A673 (cell line): ENCODE data around the gene INSRR. TPM values are rescaled to one million over a fixed set of nuclear protein-coding genes. Genes with fewer than 3 reads are reported as not detected.

ENCODE experiments used
- BruUV-seq: library from RNA; stranded (reverse); fragments of 400-500 nt; replicated peaks from 2 replicates; lab custom pipeline; 2021; lab: Mats Ljungman, UMichigan
- CTCF ChIA-PET: fragments of 300-600 bp; sonication (Branson Sonifier 250); formaldehyde crosslinking; loops from one replicate; lab custom pipeline; 2022; ENCODE audit warnings: antibody characterized with exemption; lab: Charles Lee
- POLR2A ChIA-PET: fragments of 300-600 bp; sonication (Branson Sonifier 250); formaldehyde crosslinking; loops from one replicate; lab custom pipeline; 2022; ENCODE audit warnings: antibody characterized with exemption; ENCODE audit not compliant: low non-redundant PET; lab: Charles Lee
- DNase-seq: peaks from one replicate; pipeline ENCODE4 v3.0.0-alpha.2; 2015; ENCODE audit warnings: low spot score
- H3K27ac ChIP-seq: fragments of 200-600 bp; sonication (generic); 2 replicates; pipeline ENCODE4 v1.5.1; 2016; ENCODE audit warnings: mixed run types, low read depth, mild to moderate bottlenecking, mixed read lengths, antibody characterized with exemption, low read length; ENCODE audit not compliant: poor library complexity, severe bottlenecking
- H3K27me3 ChIP-seq: fragments of 200-600 bp; sonication (generic); replicated peaks from 2 replicates; pipeline ENCODE4 v1.6.1; 2017; ENCODE audit warnings: mixed run types, low read depth, mild to moderate bottlenecking, mixed read lengths, antibody characterized with exemption, low read length; ENCODE audit not compliant: insufficient read depth, poor library complexity
- H3K36me3 ChIP-seq: fragments of 200-600 bp; sonication (generic); 2 replicates; pipeline ENCODE4 v1.6.1; 2016; ENCODE audit warnings: mixed run types, mild to moderate bottlenecking, mixed read lengths, antibody characterized with exemption, low read length; ENCODE audit not compliant: insufficient read depth, poor library complexity, severe bottlenecking
- H3K4me1 ChIP-seq: fragments of 200-600 bp; sonication (generic); 2 replicates; pipeline ENCODE4 v1.6.1; 2017; ENCODE audit warnings: mixed run types, mild to moderate bottlenecking, mixed read lengths, antibody characterized with exemption, low read length; ENCODE audit not compliant: insufficient read depth, poor library complexity, severe bottlenecking
- H3K4me3 ChIP-seq: fragments of 200-600 bp; sonication (generic); 2 replicates; pipeline ENCODE4 v1.5.1; 2016; ENCODE audit warnings: low read depth, mixed run types, mild to moderate bottlenecking, mixed read lengths, low read length; ENCODE audit not compliant: poor library complexity, severe bottlenecking
- H3K9me3 ChIP-seq: fragments of 200-600 bp; sonication (generic); 2 replicates; pipeline ENCODE4 v1.6.1; 2016; ENCODE audit warnings: mixed run types, low read depth, mild to moderate bottlenecking, mixed read lengths, antibody characterized with exemption, low read length; ENCODE audit not compliant: poor library complexity, severe bottlenecking
- EZH2 ChIP-seq: fragments of 200-600 bp; sonication (generic); IDR thresholded peaks from 2 replicates; pipeline ENCODE4 v1.6.1; 2017; ENCODE audit warnings: borderline replicate concordance, low read depth, mild to moderate bottlenecking, mixed read lengths, antibody characterized with exemption, low read length; ENCODE audit not compliant: poor library complexity, severe bottlenecking
- intact Hi-C: fragments of 100-400 bp; cut with micrococcal nuclease; formaldehyde crosslinking; loops from one replicate; pipeline ENCODE4 v1.10.0; 2022; ENCODE audit not compliant: unreplicated experiment
- total RNA-seq: library from RNA; stranded (reverse); gene quantifications from 2 replicates; pipeline ENCODE4 v1.2.3, GENCODE V29; 2021
- TF ChIP-seq, protein P1 (sequence below): fragments of 300-800, 200-600 bp; sonication (generic); conservative IDR thresholded peaks from 2 replicates; pipeline ENCODE4 v1.5.1; 2017; ENCODE audit warnings: low read depth, mild to moderate bottlenecking, antibody characterized with exemption, low read length, moderate library complexity, mixed read lengths

INSRR gene
- total RNA-seq, 1 experiment from 2014 or later, result 0.15 TPM

DNA sequence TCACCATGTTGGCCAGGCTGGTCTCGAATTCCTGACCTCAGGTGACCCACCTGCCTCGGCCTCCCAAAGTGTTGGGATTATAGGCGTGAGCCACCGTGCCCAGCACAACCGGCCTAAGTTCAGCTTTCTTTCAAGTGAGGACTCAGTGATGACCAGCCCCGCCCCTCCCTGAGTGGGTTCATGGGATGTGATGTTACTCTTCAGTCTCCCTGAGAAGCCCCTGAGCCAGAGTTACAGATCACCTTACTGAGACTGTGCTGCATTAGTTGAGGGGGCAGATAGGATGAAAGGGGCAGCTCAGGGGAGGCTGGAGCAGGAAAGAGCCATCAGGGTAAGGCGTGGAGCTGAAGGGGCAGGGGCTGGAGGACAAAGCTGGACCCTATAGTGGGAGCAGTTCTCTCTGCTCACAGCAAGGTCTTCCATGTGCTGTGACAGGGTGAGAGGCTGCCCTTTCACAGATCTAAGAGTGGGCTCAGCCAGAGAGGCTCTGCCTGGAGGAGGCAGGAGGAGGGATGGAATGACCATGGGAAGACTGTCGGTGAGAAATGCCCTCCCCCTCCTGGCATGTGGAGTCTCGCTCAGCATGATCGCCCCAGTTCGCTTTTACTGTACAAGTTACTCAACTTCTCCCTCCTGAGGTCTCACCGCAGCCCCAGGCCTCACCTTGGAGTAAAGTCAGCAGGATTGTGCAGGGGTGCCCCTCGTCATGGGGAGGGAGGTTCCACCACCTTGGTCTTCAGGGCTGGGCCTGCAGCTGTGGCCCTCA, 55.6 kb downstream of the INSRR start:
- Histone ChIP-seq H3K9me3 (no peaks in the 10 kb centered on the region), H3K27ac (peak overlapping the region; percentile 79), H3K27me3 (no peaks in the 10 kb centered on the region), H3K4me3 (no peak overlapping the region), H3K36me3 (peaks cover 21% of the 10 kb centered on the region), H3K4me1 (peaks cover 57% of the 10 kb centered on the region)
- TF ChIP-seq EZH2, result no peak
- TF ChIP-seq, protein P1, sequence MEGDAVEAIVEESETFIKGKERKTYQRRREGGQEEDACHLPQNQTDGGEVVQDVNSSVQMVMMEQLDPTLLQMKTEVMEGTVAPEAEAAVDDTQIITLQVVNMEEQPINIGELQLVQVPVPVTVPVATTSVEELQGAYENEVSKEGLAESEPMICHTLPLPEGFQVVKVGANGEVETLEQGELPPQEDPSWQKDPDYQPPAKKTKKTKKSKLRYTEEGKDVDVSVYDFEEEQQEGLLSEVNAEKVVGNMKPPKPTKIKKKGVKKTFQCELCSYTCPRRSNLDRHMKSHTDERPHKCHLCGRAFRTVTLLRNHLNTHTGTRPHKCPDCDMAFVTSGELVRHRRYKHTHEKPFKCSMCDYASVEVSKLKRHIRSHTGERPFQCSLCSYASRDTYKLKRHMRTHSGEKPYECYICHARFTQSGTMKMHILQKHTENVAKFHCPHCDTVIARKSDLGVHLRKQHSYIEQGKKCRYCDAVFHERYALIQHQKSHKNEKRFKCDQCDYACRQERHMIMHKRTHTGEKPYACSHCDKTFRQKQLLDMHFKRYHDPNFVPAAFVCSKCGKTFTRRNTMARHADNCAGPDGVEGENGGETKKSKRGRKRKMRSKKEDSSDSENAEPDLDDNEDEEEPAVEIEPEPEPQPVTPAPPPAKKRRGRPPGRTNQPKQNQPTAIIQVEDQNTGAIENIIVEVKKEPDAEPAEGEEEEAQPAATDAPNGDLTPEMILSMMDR, result no peak
- no peak for DNase-seq
- BruUV-seq, result no TSS peak
- POLR2A ChIA-PET, result no interaction called here
- intact Hi-C loops, result no loop called here
- CTCF ChIA-PET, result no interaction called here

DNA sequence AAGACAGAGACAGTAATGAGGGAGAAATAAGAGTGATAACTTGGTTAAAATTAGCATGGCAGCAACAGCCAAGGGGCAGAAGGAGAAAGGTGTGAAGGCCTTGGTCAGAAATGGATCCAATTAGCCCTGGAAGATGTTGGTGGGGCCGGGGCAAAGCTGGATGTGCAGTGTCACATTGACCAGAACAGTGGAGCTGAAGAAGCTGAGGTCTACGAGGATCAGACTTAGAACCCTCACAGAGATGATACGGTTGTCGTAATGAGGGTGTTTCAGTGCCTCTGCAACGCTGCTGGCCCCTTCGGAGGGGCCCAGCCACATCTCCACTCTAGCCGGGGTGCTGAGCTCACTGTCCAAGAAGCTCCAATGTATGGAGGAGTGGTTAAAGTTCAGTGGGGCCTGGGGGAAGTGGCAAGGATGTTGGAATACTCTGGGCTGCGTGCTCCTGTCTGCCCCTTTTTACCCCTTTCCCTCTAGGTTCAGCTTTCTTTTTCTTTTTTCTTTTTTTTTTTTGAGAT, 56.4 kb downstream of the INSRR start:
- Histone ChIP-seq H3K4me1 (peaks cover 57% of the 10 kb centered on the region), H3K27ac (peak overlapping the region; percentile 77), H3K36me3 (peaks cover 29% of the 10 kb centered on the region), H3K9me3 (no peaks in the 10 kb centered on the region), H3K4me3 (no peak overlapping the region), H3K27me3 (no peaks in the 10 kb centered on the region)
- POLR2A ChIA-PET, result no interaction called here
- no peak for TF ChIP-seq EZH2
- TF ChIP-seq, protein P1, result no peak
- intact Hi-C loops, result no loop called here
- no peak for DNase-seq
- CTCF ChIA-PET, result interaction anchor here (1.6 to 1.7 kb wide), 2 partner anchors 58 to 88 kb away, joined by 4 to 13 read pairs; partner anchors contain the start of gene NTRK1
- BruUV-seq, result no TSS peak

- TF ChIP-seq EZH2, result no peak
- TF ChIP-seq, protein P1, result peak; percentile 58
- BruUV-seq, result no TSS peak
- intact Hi-C loops, result no loop called here
- Histone ChIP-seq H3K4me3 (no peak overlapping the region), H3K27me3 (no peaks in the 10 kb centered on the region), H3K36me3 (peaks cover 38% of the 10 kb centered on the region), H3K4me1 (peaks cover 54% of the 10 kb centered on the region), H3K27ac (peak overlapping the region; percentile 77), H3K9me3 (no peaks in the 10 kb centered on the region)
- peak; percentile 78 for DNase-seq
- POLR2A ChIA-PET, result interaction anchor here (0.6 kb wide), 1 partner anchor 50 kb away, joined by 7 read pairs; no protein-coding TSS in a partner anchor
- CTCF ChIA-PET, result interaction anchor here (1.2 to 1.7 kb wide), 3 partner anchors 12 to 89 kb away, joined by 3 to 13 read pairs (median 4); partner anchors contain the start of gene NTRK1
Observed at GRCh38 chr1:156801409-156802121, 57.4 kb downstream of the INSRR start.
